ENCODE results near the gene AFG1L.
A peak's percentile ranks its signal among the peaks of the same experiment; 100 is the strongest.

AFG1L gene

GRCh38 chr6:108425428-108425827, 130.6 kb downstream of the AFG1L start:
- DNase-seq (ENCODE audit: low read depth) = no peak
- H3K4me3 ChIP-seq (ENCODE audit: low read depth, low read length) = no peak overlapping the region
- no peak for TF ChIP-seq CTCF (IDR thresholded peaks at IDR 0.05; ENCODE audit: control insufficient read depth, extremely low read depth, insufficient read depth)

GRCh38 chr6:108432143-108432542, 137.3 kb downstream of the AFG1L start:
- TF ChIP-seq CTCF (IDR thresholded peaks at IDR 0.05; ENCODE audit: control insufficient read depth, extremely low read depth, insufficient read depth) = no peak
- DNase-seq (ENCODE audit: low read depth) = no peak
- H3K4me3 ChIP-seq (ENCODE audit: low read depth, low read length) = no peak overlapping the region

GRCh38 chr6:108432792-108433191, 137.9 kb downstream of the AFG1L start:
- no peak for TF ChIP-seq CTCF (IDR thresholded peaks at IDR 0.05; ENCODE audit: control insufficient read depth, extremely low read depth, insufficient read depth)
- no peak overlapping the region for H3K4me3 ChIP-seq (ENCODE audit: low read depth, low read length)
- DNase-seq (ENCODE audit: low read depth) = peak; percentile 62

- H3K4me3 ChIP-seq (ENCODE audit: low read depth, low read length) = no peak overlapping the region
- no peak for TF ChIP-seq CTCF (IDR thresholded peaks at IDR 0.05; ENCODE audit: control insufficient read depth, extremely low read depth, insufficient read depth)
- DNase-seq (ENCODE audit: low read depth) = no peak
These were observed 139.4 kb downstream of the AFG1L start for GRCh38 chr6:108434222-108434621.

GRCh38 chr6:108435391-108435790, 140.5 kb downstream of the AFG1L start:
- no peak for TF ChIP-seq CTCF (IDR thresholded peaks at IDR 0.05; ENCODE audit: control insufficient read depth, extremely low read depth, insufficient read depth)
- DNase-seq (ENCODE audit: low read depth) = no peak
- H3K4me3 ChIP-seq (ENCODE audit: low read depth, low read length) = no peak overlapping the region

GRCh38 chr6:108436771-108437170, 141.9 kb downstream of the AFG1L start:
- H3K4me3 ChIP-seq (ENCODE audit: low read depth, low read length) = no peak overlapping the region
- no peak for DNase-seq (ENCODE audit: low read depth)
- no peak for TF ChIP-seq CTCF (IDR thresholded peaks at IDR 0.05; ENCODE audit: control insufficient read depth, extremely low read depth, insufficient read depth)

- no peak overlapping the region for H3K4me3 ChIP-seq (ENCODE audit: low read depth, low read length)
- no peak for DNase-seq (ENCODE audit: low read depth)
- no peak for TF ChIP-seq CTCF (IDR thresholded peaks at IDR 0.05; ENCODE audit: control insufficient read depth, extremely low read depth, insufficient read depth)
These were observed 143.0 kb downstream of the AFG1L start for GRCh38 chr6:108437821-108438220.

Measured in LNCaP clone FGC (cell line).